ENCODE measurements around the gene IL1RAPL1. TPM values are rescaled to one million over a fixed set of nuclear protein-coding genes. Genes with fewer than 3 reads are reported as not detected.

The IL1RAPL1 gene
- total RNA-seq, 2 experiments from 2014 or later: not detected

GRCh38 chrX:29962061-29962460, 1374.8 kb downstream of the IL1RAPL1 start:
- Mint-ChIP-seq H3K27me3 (no peaks in the 10 kb centered on the region), H3K4me3 (no peak overlapping the region), H3K4me1 (ENCODE audit: low read depth) (no peaks in the 10 kb centered on the region), H3K27ac (no peak overlapping the region), H3K9me3 (no peaks in the 10 kb centered on the region), H3K36me3 (ENCODE audit: low read depth) (no peaks in the 10 kb centered on the region)
- ATAC-seq (no peak), DNase-seq (no peak)
- ChIA-PET POLR2A (no interaction called here), CTCF (no interaction called here)
- intact Hi-C loops (cut with micrococcal nuclease): no loop called here
- no peak for TF ChIP-seq CTCF (IDR thresholded peaks at IDR 0.05)

DNA sequence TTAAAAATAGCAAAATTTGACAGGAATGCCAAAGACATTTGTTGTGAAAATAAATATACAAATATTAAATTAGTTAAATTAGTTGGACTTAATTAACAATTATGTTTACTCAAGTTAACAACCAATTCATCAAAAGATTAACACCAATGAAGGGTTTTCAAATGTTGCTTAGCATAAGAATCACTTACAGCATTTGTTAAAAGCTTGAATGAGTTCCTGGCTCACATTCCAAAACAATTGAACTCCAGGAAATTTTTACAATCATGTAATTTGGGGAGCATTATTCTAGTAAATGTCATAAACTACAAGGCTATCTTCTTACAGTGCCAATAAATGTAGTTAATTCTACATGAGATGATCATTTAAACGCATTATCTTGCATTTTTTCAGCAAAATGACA, 1378.4 kb downstream of the IL1RAPL1 start:
- intact Hi-C loops (cut with micrococcal nuclease): no loop called here
- H3K9me3 Mint-ChIP-seq: no peaks in the 10 kb centered on the region
- ChIA-PET CTCF (no interaction called here), POLR2A (no interaction called here)
- H3K36me3 Mint-ChIP-seq (ENCODE audit: low read depth): no peaks in the 10 kb centered on the region
- no peak for TF ChIP-seq CTCF (IDR thresholded peaks at IDR 0.05)
- no peaks in the 10 kb centered on the region for H3K4me1 Mint-ChIP-seq (ENCODE audit: low read depth)
- H3K4me3 Mint-ChIP-seq: no peak overlapping the region
- H3K27ac Mint-ChIP-seq: no peak overlapping the region
- no peak for ATAC-seq
- no peak for DNase-seq
- H3K27me3 Mint-ChIP-seq: no peaks in the 10 kb centered on the region

DNA sequence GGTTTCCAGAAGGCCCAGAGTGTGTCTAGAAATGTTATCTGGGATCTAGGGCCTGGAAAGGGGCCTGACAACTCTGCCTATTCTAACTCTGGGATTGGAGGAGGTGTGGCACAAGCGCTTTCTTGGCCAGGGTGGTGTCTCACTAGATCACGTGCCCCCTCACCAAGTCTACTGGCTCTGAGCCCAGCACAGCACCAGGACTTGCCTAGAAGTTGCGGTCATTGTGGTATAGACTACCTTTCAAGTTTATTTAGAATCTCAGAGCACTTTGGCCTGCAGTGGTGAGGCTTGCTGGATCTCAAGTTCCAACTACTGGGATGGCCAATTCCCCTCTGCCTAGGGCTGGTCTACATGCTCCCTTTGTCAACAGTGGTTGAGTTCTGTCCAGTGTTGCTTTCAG, 1404.8 kb downstream of the IL1RAPL1 start:
- ChIA-PET CTCF (no interaction called here), POLR2A (no interaction called here)
- no peak for DNase-seq
- no peak overlapping the region for H3K27ac Mint-ChIP-seq
- no peaks in the 10 kb centered on the region for H3K36me3 Mint-ChIP-seq (ENCODE audit: low read depth)
- peaks cover 5% of the 10 kb centered on the region for H3K9me3 Mint-ChIP-seq
- no peaks in the 10 kb centered on the region for H3K4me1 Mint-ChIP-seq (ENCODE audit: low read depth)
- no peak for TF ChIP-seq CTCF (IDR thresholded peaks at IDR 0.05)
- H3K27me3 Mint-ChIP-seq: no peaks in the 10 kb centered on the region
- intact Hi-C loops (cut with micrococcal nuclease): no loop called here
- ATAC-seq: no peak
- H3K4me3 Mint-ChIP-seq: no peak overlapping the region

DNA sequence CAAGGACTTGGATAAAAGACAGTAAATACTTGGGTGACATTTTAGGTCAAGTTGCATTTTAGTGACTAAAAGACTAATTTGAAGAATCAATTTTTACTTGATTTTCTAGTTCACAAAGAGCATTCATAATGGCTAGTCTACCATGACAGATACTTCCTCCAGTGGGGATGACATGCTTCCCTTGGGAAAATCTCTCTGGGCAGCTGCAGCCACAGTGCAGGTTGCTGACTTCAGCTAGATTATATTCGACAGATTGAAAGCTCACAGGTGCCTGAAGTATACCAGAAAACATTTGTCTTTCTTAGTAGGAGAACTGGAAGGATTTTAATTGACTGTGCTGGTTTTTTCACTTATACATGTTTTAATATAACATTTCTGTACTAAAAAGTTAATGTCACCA, 1418.6 kb downstream of the IL1RAPL1 start:
- CTCF ChIA-PET: no interaction called here
- H3K4me3 Mint-ChIP-seq: no peak overlapping the region
- no peaks in the 10 kb centered on the region for H3K36me3 Mint-ChIP-seq (ENCODE audit: low read depth)
- H3K27me3 Mint-ChIP-seq: no peaks in the 10 kb centered on the region
- ATAC-seq (no peak), DNase-seq (no peak)
- H3K9me3 Mint-ChIP-seq: no peaks in the 10 kb centered on the region
- TF ChIP-seq CTCF (IDR thresholded peaks at IDR 0.05): no peak
- POLR2A ChIA-PET: no interaction called here
- intact Hi-C loops (cut with micrococcal nuclease): no loop called here
- no peaks in the 10 kb centered on the region for H3K4me1 Mint-ChIP-seq (ENCODE audit: low read depth)
- no peak overlapping the region for H3K27ac Mint-ChIP-seq

Small RNA genes within 50 kb of the gene (microRNA-seq; reads per million reads assigned to microRNA genes)
- not detected for gene MIR4666B (ENCODE audit: borderline microRNAs expressed, borderline replicate concordance)

Measured in activated CD8-positive, alpha-beta T cell treated with anti-CD3 and anti-CD28 coated beads for 36 hours (primary cell).